IPS DF 6.9 (cell line): ENCODE results near the gene H6PD.

Experiments
- DNase-seq: peaks from one replicate; pipeline ENCODE4 v3.0.0-alpha.2; 2013; ENCODE audit warnings: low read depth, low spot score
- H3K27ac ChIP-seq: one replicate; pipeline ENCODE4 v1.5.1; 2013; ENCODE audit warnings: low read length, control low read depth
- H3K27me3 ChIP-seq: 2 replicates; pipeline ENCODE4 v1.6.1; 2013; ENCODE audit warnings: mild to moderate bottlenecking, low read length; ENCODE audit not compliant: control insufficient read depth, insufficient read depth
- H3K36me3 ChIP-seq: 2 replicates; pipeline ENCODE4 v1.6.1; 2013; ENCODE audit warnings: low read length; ENCODE audit not compliant: control insufficient read depth, insufficient read depth
- H3K4me1 ChIP-seq: 2 replicates; pipeline ENCODE4 v1.6.1; 2013; ENCODE audit warnings: low read length; ENCODE audit not compliant: control insufficient read depth, insufficient read depth
- H3K4me3 ChIP-seq: 2 replicates; pipeline ENCODE4 v1.5.1; 2013; ENCODE audit warnings: mild to moderate bottlenecking, low read length
- H3K9me3 ChIP-seq: 2 replicates; pipeline ENCODE4 v1.6.1; 2013; ENCODE audit warnings: low read length, inconsistent platforms; ENCODE audit not compliant: control insufficient read depth, insufficient read depth
- WGBS: extraction: QIAGEN DNeasy Blood & Tissue Kit; methylation state at CpG from one replicate; pipeline ENCODE4 v1.1.7; 2013; ENCODE audit warnings: mixed read lengths, missing lambda C conversion rate; ENCODE audit not compliant: insufficient read length, insufficient coverage; 5-methylcytosine and 5-hydroxymethylcytosine counted together

H6PD gene

GRCh38 chr1:9289090-9289534, 54.5 kb downstream of the H6PD start:
- Histone ChIP-seq H3K27ac (no peak overlapping the region), H3K36me3 (no peaks in the 10 kb centered on the region), H3K27me3 (peaks cover 5% of the 10 kb centered on the region; the same call in 1 of the 2 replicates), H3K4me3 (no peak overlapping the region), H3K9me3 (no peaks in the 10 kb centered on the region), H3K4me1 (peaks cover 2% of the 10 kb centered on the region)
- no CpG with 5 or more reads among the region's 6 CpGs for WGBS
- no peak for DNase-seq

GRCh38 chr1:9289711-9290485, 55.3 kb downstream of the H6PD start:
- DNase-seq, result no peak
- WGBS, result no CpG with 5 or more reads among the region's 5 CpGs
- H3K27ac ChIP-seq, result no peak overlapping the region
- H3K27me3 ChIP-seq, result peaks cover 7% of the 10 kb centered on the region; the same call in 1 of the 2 replicates
- H3K4me3 ChIP-seq, result no peak overlapping the region
- H3K9me3 ChIP-seq, result no peaks in the 10 kb centered on the region
- H3K36me3 ChIP-seq, result no peaks in the 10 kb centered on the region
- H3K4me1 ChIP-seq, result peaks cover 2% of the 10 kb centered on the region

GRCh38 chr1:9291914-9292360, 57.4 kb downstream of the H6PD start:
- Histone ChIP-seq H3K27me3 (peaks cover 7% of the 10 kb centered on the region; the same call in 1 of the 2 replicates), H3K9me3 (no peaks in the 10 kb centered on the region), H3K4me3 (peak overlapping the region; percentile 48; the same call in 1 of the 2 replicates), H3K27ac (no peak overlapping the region), H3K36me3 (no peaks in the 10 kb centered on the region), H3K4me1 (peaks cover 3% of the 10 kb centered on the region)
- DNase-seq, result no peak
- WGBS, result no CpG with 5 or more reads among the region's 13 CpGs

- no peaks in the 10 kb centered on the region for H3K36me3 ChIP-seq
- H3K27me3 ChIP-seq, result peaks cover 7% of the 10 kb centered on the region; the same call in 1 of the 2 replicates
- no CpG with 5 or more reads among the region's 119 CpGs for WGBS
- peak within 1 kb of the TSS; percentile 70 for H3K4me3 ChIP-seq
- H3K4me1 ChIP-seq, result peaks cover 3% of the 10 kb centered on the region
- no peak within 1 kb of the TSS for H3K27ac ChIP-seq
- H3K9me3 ChIP-seq, result no peaks in the 10 kb centered on the region
- no peak for DNase-seq
These were observed 58.0 kb downstream of the H6PD start, which contains the start of gene SPSB1 for GRCh38 chr1:9292361-9293240. Gene SPSB1 (plus strand): TSS chr1:9292894. CDS start chr1:9355892, 62,998 bp downstream.

DNA sequence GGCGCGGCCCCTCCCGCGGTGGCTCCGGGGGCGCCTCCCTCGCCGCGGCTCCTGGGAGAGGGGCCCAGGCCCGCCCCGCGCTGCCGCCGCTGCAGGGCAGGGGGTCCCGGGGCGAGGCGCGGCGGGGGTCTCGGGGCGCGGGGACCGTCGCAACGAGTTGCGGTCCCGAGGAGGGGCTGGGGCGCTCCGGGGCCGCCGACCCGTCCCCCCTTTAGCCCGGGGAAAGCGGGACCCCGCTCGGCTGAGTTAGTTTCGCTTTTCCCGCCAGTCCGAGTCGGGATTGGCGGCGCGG, 58.6 kb downstream of the H6PD start:
- Histone ChIP-seq H3K4me1 (peaks cover 3% of the 10 kb centered on the region), H3K27ac (no peak overlapping the region), H3K27me3 (peaks cover 7% of the 10 kb centered on the region; the same call in 1 of the 2 replicates), H3K4me3 (peak overlapping the region; percentile 70), H3K9me3 (no peaks in the 10 kb centered on the region), H3K36me3 (no peaks in the 10 kb centered on the region)
- DNase-seq, result no peak
- WGBS, result no CpG with 5 or more reads among the region's 43 CpGs

DNA sequence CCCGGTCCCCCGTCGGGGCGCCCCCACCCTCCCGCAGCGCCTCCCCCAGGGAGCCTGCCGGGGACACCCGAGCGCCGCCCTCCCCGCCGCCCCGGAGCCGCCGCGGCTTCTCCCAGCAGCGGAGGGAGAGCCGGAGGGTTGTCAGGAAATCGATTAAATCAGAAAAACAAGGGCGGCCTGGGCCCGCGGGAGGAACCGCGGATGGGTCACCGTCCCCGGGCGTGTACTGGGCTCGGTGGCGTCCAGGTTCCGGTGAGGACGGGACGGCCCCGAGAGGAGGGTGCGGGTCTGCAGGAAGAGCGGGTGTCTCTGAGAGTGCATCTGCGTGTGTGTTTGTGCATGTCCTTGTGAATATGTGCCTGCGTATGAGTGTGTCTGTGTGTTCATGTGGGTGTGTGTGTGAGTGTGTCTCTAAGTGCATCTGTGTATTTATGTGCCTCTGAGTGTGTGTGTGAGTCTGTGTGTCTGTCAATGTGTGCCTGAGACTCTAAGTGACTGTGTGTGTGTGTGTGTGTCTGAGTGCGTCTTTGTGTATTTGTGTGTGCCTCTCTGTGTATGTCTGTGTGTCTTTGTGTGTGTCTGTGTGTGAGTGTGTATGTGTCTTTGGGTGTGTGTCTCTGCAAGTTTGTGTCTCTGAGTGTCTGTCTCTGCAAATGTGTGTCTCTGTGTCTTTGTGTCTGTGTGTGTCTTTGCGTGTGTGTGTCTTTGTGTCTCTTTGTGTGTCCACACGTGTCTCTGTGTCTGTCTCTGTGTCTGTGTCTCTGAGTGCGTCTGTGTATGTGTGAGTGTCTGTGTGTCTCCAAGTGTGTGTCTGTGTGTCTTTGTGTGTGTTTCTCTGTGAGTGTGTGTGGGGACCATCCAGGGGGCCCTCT, 59.2 kb downstream of the H6PD start:
- no CpG with 5 or more reads among the region's 41 CpGs for WGBS
- no peak overlapping the region for H3K27ac ChIP-seq

DNA sequence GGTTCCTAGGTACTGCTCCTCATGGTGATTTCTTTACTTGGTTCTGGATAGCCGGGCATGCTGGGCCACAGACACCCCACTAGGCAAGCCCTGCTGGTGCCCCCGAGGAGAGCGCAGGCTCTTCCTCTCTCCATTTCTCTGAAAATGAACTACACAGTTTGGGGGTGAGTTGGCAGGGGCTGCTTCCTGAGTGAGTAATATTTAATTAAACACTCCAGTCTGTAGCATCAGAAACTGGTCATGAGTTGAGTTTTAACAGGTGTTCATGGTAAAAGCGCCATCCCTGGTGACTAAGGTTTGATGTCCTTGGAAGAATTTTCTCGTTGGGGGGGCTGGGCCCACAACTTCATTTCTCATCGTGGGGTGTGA, 59.8 kb downstream of the H6PD start:
- Histone ChIP-seq H3K4me3 (no peak overlapping the region), H3K27me3 (peaks cover 7% of the 10 kb centered on the region; the same call in 1 of the 2 replicates), H3K4me1 (peaks cover 3% of the 10 kb centered on the region), H3K36me3 (no peaks in the 10 kb centered on the region), H3K9me3 (no peaks in the 10 kb centered on the region), H3K27ac (no peak overlapping the region)
- WGBS, result no CpG with 5 or more reads among the region's 6 CpGs
- DNase-seq, result no peak

More for the DNA sequence above, 59.2 kb downstream of the H6PD start:
- no peak for DNase-seq
- H3K27me3 ChIP-seq, result peaks cover 7% of the 10 kb centered on the region; the same call in 1 of the 2 replicates
- peak overlapping the region; percentile 70 for H3K4me3 ChIP-seq
- no peaks in the 10 kb centered on the region for H3K36me3 ChIP-seq
- no peaks in the 10 kb centered on the region for H3K9me3 ChIP-seq
- peaks cover 3% of the 10 kb centered on the region for H3K4me1 ChIP-seq

GRCh38 chr1:9294910-9295636, 60.5 kb downstream of the H6PD start:
- H3K27me3 ChIP-seq, result peaks cover 7% of the 10 kb centered on the region; the same call in 1 of the 2 replicates
- no peak overlapping the region for H3K27ac ChIP-seq
- H3K4me3 ChIP-seq, result no peak overlapping the region
- WGBS, result no CpG with 5 or more reads among the region's 10 CpGs
- no peaks in the 10 kb centered on the region for H3K36me3 ChIP-seq
- no peaks in the 10 kb centered on the region for H3K9me3 ChIP-seq
- no peak for DNase-seq
- peaks cover 3% of the 10 kb centered on the region for H3K4me1 ChIP-seq

GRCh38 chr1:9295884-9296283, 61.3 kb downstream of the H6PD start:
- H3K4me1 ChIP-seq, result peaks cover 3% of the 10 kb centered on the region
- H3K9me3 ChIP-seq, result no peaks in the 10 kb centered on the region
- no CpG with 5 or more reads among the region's 9 CpGs for WGBS
- H3K27ac ChIP-seq, result no peak overlapping the region
- no peak for DNase-seq
- H3K27me3 ChIP-seq, result peaks cover 7% of the 10 kb centered on the region; the same call in 1 of the 2 replicates
- no peaks in the 10 kb centered on the region for H3K36me3 ChIP-seq
- H3K4me3 ChIP-seq, result no peak overlapping the region
